Peyer's patch (tissue), 4 donors: Measurements from ENCODE around the gene DIP2B. TPM values are rescaled to one million over a fixed set of nuclear protein-coding genes. Genes with fewer than 3 reads are reported as not detected.

Source experiments
- DNase-seq, 3 donors: peaks; one replicate each; pipeline ENCODE4 v3.0.0-alpha.2; 2017 to 2019
- H3K27ac ChIP-seq, 4 donors: fragments of 200-600 bp; sonication (generic); one replicate each; pipeline ENCODE4 v1.5.1; 2016 to 2019
- H3K27me3 ChIP-seq, 2 donors: fragments of 200-600 bp; sonication (generic); one replicate each; pipeline ENCODE4 v1.5.1; 2019
- H3K36me3 ChIP-seq, 3 donors: fragments of 200-600 bp; sonication (generic); one replicate each; pipeline ENCODE4 v1.5.1; 2016 to 2019
- H3K4me1 ChIP-seq, 4 donors: fragments of 200-600 bp; sonication (generic); one replicate each; pipeline ENCODE4 v1.5.1; 2016 to 2019
- H3K4me3 ChIP-seq, 4 donors: fragments of 200-600 bp; sonication (generic); 1 replicate in 3 of 4; 2 replicates in 1 of 4; pipeline ENCODE4 v1.5.1; 2016 to 2019; ENCODE audit warnings: mild to moderate bottlenecking in 1 of 4
- H3K9me3 ChIP-seq, 4 donors: fragments of 200-600 bp; sonication (generic); one replicate each; pipeline ENCODE4 v1.5.1; 2016 to 2019; ENCODE audit warnings: mild to moderate bottlenecking in 1 of 4
- CTCF ChIP-seq, 6 experiments: fragments of 450-650 bp in 4 of 6; fragments of 200-600 bp in 2 of 6; sonication (generic) in 1 of 6; IDR thresholded peaks; one replicate each; pipeline ENCODE4 v1.5.1; 2017 to 2019; ENCODE audit warnings: antibody characterized with exemption in 6 of 6, mild to moderate bottlenecking in 3 of 6, moderate library complexity in 1 of 6
- POLR2A ChIP-seq, 2 donors: fragments of 450-650 bp; IDR thresholded peaks; one replicate each; pipeline ENCODE4 v1.5.1; 2017; ENCODE audit warnings: antibody characterized with exemption in 2 of 2, mild to moderate bottlenecking in 2 of 2, moderate library complexity in 2 of 2
- total RNA-seq, 4 donors: library from RNA; depleted of rRNA; stranded (reverse); fragments of >200 nt; gene quantifications; one replicate each; pipeline ENCODE4 v1.1.0, GENCODE V29; 2016

The DIP2B gene
- total RNA-seq, 4 donors from 2014 or later = 28.0 to 73.4 (median 42.5) TPM

- no peaks in the 10 kb centered on the region for H3K4me1 ChIP-seq
- no peak overlapping the region for H3K4me3 ChIP-seq
- no peak for TF ChIP-seq CTCF (IDR thresholded peaks at IDR 0.05)
- no peak for TF ChIP-seq POLR2A (IDR thresholded peaks at IDR 0.05)
- no peak overlapping the region for H3K27ac ChIP-seq
- DNase-seq = no peak
- H3K36me3 ChIP-seq = peaks cover 0 to 18% (median 0%) of the 10 kb centered on the region in 3 donors
- no peaks in the 10 kb centered on the region for H3K27me3 ChIP-seq
- no peaks in the 10 kb centered on the region for H3K9me3 ChIP-seq
Observed at GRCh38 chr12:50659260-50659659, 154.5 kb downstream of the DIP2B start.

GRCh38 chr12:50659690-50660424 lies 155.1 kb downstream of the DIP2B start:
- H3K4me1 ChIP-seq = no peaks in the 10 kb centered on the region
- H3K27ac ChIP-seq = no peak overlapping the region
- H3K36me3 ChIP-seq = peaks cover 0 to 18% (median 0%) of the 10 kb centered on the region in 3 donors
- DNase-seq = no peak
- TF ChIP-seq CTCF (IDR thresholded peaks at IDR 0.05) (no peak), POLR2A (IDR thresholded peaks at IDR 0.05) (no peak)
- H3K27me3 ChIP-seq = no peaks in the 10 kb centered on the region
- H3K4me3 ChIP-seq = no peak overlapping the region
- no peaks in the 10 kb centered on the region for H3K9me3 ChIP-seq

GRCh38 chr12:50660425-50660822 lies 155.6 kb downstream of the DIP2B start:
- DNase-seq = no peak
- H3K4me3 ChIP-seq = no peak overlapping the region
- H3K27me3 ChIP-seq = no peaks in the 10 kb centered on the region
- no peak for TF ChIP-seq POLR2A (IDR thresholded peaks at IDR 0.05)
- no peak for TF ChIP-seq CTCF (IDR thresholded peaks at IDR 0.05)
- H3K9me3 ChIP-seq = no peaks in the 10 kb centered on the region
- peaks cover 0 to 18% (median 0%) of the 10 kb centered on the region in 3 donors for H3K36me3 ChIP-seq
- H3K27ac ChIP-seq = no peak overlapping the region
- no peaks in the 10 kb centered on the region for H3K4me1 ChIP-seq

GRCh38 chr12:50661300-50662115 lies 156.7 kb downstream of the DIP2B start:
- TF ChIP-seq CTCF (IDR thresholded peaks at IDR 0.05) (no peak), POLR2A (IDR thresholded peaks at IDR 0.05) (no peak)
- peaks cover 0 to 6% (median 0%) of the 10 kb centered on the region in 4 donors for H3K4me1 ChIP-seq
- H3K9me3 ChIP-seq = no peaks in the 10 kb centered on the region
- peaks cover 0 to 18% (median 0%) of the 10 kb centered on the region in 3 donors for H3K36me3 ChIP-seq
- no peak overlapping the region for H3K4me3 ChIP-seq
- no peak overlapping the region for H3K27ac ChIP-seq
- no peaks in the 10 kb centered on the region for H3K27me3 ChIP-seq
- DNase-seq = no peak

- H3K4me1 ChIP-seq = peaks cover 0 to 6% (median 0%) of the 10 kb centered on the region in 4 donors
- no peak for DNase-seq
- no peaks in the 10 kb centered on the region for H3K9me3 ChIP-seq
- peaks cover 0 to 18% (median 0%) of the 10 kb centered on the region in 3 donors for H3K36me3 ChIP-seq
- H3K27ac ChIP-seq = no peak overlapping the region
- H3K4me3 ChIP-seq = no peak overlapping the region
- TF ChIP-seq POLR2A (IDR thresholded peaks at IDR 0.05) (no peak), CTCF (IDR thresholded peaks at IDR 0.05) (no peak)
- H3K27me3 ChIP-seq = no peaks in the 10 kb centered on the region
Observed at GRCh38 chr12:50662116-50662510, 157.3 kb downstream of the DIP2B start.
